Stimulated activated CD4-positive, alpha-beta T cell treated with anti-CD3 and anti-CD28 coated beads, Interleukin-15, amount 100 ng/mL, for 48 hours (primary cell): ENCODE results near the gene VAV2.

Experiments
- DNase-seq, 2 donors: peaks; one replicate each; pipeline ENCODE4 v3.0.0-alpha.2; 2020; ENCODE audit warnings: low read depth in 2 of 2

The VAV2 gene

DNA sequence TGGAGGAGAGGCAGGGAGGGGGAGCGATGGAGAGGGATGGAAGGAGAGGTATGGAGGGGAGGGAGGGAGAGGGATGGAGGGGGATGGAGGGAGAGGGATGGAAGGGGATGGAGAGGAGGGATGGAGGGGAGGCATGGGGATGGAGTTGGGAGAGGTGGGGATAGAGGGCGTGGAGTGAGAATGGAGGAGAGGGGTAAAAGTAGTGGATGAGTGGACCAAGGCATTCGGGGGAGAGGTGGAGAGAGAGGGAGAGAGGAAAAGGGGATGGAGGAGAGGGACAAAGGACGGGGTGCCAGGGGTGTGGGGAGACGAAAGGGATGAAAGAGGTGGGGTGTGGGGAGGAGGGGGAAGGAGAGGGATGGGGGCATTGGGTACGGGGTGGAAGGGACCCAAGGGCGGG is 100.4 kb downstream of the VAV2 start:
- DNase-seq, result no peak

DNA sequence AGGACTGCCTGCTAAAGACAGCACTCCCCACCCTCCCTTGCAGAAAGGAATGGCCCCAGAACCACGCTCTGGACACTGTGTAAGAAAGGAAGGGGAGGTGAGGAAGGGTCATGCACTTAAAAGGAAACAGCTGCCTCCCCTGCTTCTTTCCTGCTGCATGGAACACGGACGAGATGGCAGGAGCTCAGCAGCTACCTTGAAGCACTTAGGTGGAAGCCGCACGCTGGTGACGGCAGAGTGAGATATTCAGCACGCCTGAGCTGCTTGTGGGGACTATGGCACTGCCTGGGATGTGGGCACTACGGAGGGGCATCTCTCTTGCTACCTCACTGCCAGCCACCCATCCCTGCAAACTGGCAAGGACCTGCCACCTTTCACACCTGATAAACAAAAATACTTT is 101.5 kb downstream of the VAV2 start:
- DNase-seq, result no peak

DNA sequence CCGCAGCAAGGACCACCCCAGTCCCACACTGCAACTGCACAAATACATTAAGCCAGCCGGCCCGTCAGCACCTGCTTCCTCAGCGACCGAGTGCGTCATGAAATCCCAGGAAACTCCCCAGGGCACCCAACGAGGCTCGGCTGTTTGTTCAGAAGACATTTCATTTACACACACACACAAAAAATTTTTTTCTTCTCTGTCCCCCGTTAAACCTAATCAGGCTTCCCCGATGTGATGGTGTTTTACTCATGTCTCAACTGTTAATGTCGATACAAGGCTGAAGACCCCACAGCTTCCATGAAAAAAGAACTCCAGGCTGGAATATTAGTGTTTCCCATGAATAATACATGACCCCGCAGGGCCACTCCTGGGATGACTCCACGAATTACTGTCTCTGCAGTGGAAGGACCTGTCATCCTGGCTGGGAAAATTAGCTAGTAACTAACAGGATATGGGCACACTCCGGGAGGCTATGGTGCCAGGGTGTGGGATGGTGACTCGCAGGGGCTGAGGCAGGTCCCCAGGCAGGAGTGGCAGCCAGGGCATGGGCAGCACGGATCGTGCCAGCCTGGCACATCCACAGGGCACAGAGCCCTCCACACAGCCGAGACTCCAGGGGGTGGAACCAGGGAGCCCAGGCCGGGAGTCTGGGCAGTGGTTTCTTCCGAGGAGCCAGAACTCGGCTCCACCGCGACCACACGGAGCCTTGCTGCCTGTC is 102.4 kb downstream of the VAV2 start:
- no peak for DNase-seq

DNA sequence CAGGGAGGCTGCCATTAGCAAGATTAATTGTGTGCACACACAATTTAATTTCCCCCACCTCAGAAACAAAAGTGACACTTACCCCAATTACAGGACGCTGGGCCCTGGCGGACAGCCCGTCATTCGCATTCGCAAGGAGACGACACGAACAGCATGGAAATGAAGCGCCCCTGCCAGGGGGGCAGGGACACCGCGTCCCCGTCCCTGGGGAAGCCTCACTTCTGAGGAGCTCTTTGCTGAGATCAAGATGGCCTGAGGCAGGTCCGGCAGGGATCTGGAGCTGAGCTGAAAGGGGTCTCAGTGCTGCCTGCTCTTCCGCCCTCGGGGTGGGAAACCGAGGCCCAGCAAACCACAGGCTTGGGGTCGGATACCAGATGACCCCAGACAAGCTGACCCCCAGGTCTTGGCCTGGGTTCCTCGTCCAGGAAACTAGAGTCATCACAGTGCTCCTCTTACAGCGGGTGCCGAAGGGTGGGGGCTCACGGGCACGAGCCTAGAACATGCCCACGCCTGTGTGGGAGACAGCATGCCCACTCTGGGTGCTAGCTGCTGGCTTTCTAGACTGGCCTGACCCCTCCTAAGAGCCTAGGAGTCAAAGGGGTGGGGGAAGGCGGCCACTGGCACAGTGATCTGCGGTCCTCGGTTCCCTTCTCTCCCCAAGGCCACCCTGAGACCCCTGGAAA is 103.2 kb downstream of the VAV2 start:
- DNase-seq, result no peak

DNA sequence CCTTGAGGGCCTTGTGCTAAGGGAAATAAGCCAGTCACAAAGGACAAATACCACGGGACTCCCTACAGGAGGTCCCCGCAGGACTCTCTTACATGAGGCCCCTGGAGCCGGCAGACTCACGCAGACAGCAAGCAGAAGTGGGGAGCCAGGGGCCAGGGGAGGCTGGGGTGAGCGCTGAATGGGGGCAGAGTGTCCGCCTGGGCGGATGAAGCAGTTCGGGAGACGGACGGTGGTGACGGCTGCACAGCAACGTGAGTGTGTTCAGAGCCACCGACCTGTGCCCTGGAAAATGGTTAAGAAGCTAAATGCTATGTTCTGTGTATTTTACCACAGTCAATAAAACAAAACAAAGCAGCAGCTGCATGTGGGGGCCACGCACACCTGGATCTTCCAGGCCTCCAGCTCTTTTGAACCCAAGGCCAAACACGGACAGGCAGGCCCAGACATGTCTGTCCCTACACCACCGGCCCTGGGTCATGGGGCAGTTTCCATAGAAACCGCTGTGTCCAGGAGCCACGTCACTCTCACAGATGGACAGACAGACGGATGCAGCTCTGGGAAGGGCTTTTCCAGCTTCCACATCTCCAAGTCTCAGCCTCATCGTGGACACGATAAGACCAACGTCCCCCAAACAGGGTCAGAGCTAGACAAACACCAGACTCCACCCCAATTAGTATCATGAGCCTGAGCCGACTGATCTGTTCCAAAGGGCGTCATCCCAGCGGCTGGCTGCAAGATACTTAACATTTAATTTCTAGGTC is 103.9 kb downstream of the VAV2 start:
- DNase-seq, result no peak

DNA sequence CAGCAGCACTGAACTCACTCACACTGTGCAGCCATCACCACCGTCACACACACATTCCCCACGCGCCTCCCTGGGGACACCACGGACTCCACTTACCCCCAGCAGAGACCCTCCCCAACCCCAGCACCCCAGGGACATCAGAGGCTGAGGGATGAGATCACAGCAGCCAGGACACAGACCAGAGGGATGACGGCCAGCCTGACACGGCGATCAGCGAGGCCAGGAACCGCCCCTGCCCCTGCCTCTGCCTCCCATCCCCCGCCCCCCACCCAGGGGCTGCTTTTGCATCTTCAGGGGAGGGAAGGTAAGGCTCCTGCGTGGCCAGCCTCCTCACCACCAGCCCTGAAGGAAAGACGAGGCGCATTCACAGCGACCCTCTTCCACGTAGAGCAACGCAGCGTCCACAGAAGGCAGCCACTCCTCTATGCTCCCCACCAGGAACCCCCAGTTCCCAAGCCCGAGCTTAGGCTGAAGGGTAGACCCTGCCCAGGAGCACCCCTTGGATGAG is 104.5 kb downstream of the VAV2 start:
- no peak for DNase-seq

DNA sequence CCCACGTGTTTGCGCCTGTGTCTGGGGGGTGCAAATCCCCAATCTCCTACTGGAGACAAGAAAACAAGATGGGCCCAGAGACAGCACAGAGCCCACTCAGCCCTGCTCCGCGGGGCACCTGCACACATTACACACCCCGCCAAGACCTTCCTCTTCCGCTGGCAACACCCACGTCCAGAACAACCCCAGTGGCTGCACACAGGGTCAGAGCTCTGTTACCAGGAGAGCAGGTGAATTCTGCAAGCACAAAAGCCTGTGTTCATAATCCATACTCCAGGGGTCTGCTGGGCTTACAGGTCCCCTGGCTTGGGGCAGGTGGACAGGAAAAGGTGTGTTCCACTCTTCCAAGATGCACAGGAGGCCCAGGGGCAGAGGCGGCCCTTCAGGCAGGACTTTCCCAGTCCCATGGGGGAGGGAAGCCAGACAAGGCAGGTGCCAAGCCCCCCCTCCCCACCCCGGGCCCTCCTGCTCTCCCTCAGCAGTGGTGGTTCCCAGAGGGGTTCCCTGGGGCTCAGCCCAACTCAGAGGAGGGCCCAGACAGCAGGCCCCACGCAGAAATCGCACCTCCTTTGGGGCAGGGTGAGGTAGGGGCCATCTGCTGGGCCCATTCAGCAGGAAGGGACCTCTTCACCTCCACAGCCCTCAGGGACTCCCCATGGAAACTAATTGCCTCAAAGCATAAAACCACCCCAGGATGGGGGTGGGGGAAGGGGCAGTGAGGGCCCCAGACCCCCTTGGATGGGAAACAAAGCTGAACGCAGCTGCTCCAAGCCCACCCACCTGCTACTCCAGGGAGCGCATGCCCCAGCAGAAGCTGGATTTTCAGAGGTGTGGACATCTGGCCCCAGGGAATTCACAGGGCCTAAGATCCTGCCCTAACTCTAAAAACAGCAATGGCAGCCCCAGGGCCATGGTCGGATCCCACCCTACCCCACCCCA is 105.3 kb downstream of the VAV2 start:
- DNase-seq, result no peak

DNA sequence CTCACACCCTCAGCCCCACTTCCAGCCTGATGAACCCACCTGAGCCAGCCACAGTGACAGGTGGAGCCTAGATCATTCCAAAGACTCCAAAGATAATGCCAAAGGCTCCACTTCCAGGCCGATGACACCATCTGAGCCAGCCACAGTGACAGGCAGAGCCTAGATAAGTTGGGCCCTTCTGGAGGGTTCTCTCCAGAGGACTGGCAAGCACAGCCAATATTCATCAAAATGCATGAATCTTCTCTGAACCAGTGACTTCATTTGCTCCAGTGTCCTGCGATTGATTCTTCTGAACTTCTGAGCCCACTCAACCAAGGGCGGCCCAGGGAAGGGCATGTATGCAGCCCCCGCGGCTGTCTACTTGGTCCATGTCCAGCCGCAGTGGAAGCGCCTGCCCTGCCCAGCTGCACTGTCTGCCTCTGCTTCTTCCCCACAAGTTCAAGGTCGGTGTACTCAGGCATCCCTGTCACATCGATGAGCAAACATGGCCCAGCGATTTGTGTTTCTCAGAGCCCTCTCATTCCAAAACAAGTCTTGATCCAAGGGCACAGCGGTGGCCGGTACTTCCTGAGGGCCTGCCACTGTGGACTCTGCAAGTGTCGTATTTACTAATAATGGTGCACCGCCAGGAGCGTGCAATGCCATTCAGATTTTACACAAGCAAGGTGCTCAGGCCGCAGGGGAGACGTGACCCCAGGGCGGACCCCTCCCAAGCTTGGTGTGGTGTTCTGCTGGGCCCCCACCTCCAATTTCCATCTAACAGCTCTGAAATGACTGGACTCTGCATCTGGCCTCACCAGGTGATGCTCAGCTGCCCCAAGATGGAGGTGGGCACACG is 107.0 kb downstream of the VAV2 start:
- DNase-seq, result no peak

DNA sequence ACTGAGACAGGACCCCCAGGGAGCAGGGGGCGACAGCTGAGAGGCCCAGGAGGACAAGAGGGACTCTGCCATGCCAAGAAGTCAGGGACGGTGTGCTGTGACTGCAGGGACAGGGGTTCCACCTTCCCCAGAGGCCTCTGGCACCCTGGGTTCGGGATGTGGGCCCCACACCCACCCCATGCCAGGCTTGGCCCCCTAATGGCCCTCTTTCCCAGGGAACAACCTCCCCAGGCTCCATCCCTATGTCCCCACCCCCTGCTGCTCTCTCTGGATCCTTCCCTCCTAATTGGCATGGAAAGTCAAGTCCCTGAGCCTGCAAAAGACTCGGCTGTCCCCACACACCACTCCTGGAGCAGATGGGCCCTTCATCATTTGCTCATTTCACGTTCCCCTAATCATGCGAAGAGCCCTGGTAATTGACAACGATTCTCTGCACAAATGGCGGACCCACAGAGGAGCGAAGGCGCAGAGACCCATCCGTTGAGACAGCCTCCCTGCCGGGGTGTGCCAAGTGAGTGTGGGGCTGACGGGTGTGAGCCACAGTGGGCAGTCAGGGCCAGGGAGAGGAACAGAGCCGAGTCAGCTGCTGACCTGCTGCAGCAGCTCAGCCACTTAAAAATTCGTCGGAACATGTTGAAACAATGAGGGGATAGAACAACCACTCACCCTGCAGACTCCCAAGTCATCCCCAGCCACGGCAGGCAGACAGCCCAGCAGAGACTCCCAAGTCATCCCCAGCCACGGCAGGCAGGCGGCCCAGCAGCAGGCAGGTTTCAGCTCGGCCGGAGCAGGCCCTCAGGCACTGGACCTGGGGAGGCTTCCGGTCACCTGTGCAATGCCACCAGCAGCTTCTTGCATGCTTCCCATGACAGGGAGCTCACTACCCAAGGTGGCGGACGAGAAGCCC is 109.0 kb downstream of the VAV2 start:
- no peak for DNase-seq

DNA sequence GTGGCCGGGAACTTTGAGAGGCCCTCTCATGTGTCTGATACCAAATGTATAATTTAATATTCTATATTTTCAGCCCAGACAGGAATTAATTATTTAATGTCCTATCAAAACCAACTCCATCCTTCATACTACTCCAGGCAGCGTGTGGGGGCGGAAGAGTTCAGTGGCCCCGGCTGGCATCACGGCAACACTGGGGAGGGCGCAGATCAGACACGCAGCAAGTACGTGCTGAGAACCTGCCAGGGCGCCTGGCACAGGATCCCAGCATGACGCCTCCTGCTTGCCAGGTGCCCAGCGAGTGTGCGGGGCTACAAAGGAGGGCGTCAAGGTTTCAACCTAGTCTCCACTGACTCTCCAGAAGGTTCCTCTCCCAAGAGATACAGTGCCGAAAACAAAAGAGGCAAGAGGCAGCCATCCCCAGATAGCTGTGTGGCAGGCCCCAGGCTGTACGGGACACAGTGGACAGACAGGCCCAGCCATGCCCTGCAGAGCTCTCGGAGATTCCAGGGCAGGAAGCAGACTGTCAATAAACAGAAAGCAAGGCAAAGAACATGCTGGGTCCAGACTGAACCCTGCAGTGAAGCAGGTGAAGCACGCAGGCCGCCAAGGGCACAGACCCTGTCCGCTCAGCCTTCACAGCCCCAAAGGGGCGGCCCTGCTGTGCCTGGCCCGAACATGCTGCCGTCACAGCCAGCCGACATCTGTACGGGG is 110.3 kb downstream of the VAV2 start:
- DNase-seq, result no peak

DNA sequence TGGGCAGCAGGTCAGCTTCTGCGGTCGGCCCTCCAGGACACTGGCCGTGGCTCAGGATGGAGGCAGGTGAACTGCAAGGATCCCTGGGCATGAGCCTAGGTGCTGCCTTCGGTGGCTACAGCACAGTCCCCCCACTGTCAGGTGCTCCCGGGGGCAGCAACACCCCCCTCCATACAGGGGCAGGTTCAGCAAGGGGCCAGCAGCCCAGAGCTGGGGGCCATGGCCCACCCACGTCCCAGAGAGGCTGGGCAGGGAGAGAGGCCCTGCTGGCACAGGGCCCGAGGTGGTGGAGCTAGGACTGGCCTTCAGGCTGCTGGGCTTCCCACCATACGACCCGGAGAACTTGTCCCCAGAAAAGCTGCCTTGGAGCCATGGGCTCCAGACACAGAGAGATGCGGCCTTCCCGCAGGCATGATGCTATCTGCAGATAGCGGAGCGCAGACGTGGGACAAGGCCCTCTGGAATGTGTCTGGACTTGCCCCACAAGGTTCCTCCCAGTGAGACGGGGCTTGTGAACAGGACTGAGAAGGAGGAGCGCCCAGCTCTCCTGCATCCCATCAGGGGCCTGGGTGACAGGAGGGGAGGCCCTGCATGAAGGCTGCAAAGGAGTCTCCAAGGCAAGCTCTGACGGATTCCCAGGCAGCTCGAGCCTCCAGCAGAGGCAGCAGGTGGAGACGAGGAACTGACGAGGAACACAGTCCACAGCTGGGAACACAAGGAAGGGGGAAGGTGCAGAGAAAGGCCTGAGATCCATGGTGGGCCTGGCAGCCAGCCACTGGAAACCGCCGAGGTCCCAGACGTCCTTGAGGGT is 111.1 kb downstream of the VAV2 start:
- no peak for DNase-seq

DNA sequence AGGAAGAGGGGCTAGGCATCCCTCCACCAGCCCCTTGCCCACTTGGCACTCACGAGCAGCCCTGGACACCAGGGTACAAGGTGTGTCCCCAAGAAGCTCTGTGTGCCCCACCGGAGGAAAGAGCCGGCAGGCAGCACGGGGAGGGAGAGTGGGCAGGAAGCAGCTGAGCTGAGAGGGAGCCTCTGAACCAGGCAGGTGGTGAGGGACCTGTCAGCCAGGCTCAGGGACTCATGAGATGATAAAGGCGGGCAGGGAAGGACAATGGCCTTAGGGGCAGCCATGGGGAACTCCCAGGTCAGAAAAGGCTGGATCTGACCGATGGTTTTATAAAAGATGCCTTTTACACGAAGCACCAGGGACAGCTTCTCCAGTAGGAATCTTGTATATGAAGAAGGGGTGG is 112.0 kb downstream of the VAV2 start:
- no peak for DNase-seq

DNA sequence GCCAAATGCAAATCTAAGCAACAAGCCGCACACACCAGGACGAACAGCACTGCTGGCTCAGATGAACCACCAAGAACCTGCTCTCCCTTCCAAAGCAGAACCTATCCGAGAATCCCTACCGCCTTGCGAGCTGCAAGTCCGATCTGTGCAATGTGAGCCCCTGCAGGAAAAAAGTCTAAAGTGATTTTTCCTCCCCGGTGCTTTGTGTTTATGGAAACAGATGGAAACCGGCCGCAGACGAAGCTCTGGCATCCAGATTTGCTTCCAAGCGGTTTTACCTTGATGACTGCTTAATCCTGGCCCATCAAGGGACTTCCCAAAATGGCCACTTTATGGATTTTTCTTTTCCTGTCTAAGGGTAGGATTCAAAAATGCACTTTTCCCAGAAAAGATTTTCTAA is 112.5 kb downstream of the VAV2 start:
- DNase-seq, result no peak

DNA sequence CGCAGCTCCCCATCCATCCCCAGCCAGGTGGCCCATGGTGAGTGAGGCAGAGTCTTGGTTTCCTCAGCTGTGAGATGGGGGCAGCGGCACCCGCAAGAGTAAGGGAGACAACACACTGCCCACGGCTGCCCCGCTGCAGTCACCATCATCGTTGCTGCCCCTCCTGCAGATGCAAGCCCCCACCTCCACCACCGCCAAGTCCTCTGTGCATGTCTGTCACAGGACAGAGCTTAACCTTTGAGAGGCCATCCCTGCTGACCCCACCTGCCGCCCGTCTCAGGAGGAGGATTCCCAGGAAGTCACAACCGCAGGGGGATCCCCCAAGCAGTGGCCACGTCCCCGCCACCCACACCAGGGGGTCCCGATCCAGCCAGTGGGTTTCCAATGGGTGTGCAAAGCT is 113.7 kb downstream of the VAV2 start:
- DNase-seq, result no peak

DNA sequence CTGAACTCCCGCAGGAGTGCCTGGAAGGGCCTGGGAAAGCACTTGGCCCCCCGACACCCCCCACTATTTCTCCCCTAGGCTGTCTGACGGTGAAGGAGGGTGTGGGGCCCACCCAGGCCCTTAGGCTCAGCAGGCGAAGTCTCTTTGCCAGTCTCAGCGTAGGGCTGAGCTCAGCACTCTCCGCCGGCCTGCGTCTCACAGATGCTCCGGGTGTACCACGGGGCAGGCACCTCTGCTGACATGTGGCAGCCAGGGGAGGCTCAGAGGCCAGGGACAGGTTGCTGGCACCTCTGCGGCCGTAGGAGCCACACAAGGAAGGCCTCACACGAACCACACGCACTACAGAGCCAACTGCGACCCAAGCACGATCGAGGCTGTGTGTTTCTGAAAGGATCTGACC is 114.2 kb downstream of the VAV2 start:
- no peak for DNase-seq

DNA sequence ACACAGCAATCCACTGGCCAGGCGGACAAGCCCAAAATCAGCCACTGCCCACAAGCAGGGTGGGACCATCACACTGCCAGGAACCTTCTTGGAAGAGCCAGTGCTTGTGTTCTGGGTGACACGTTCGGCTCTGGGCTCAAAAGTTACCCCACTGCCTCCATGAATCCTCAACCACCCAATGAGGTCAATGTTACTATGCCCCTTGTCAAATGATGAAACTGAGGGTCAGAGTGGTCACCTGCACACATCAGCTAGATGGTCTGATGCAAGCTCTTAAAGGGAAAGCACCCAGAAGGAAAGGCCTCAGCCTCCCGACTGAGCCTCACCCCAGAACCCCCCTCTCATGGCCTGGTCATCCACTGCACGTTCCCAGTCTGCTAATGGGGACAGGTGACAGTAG is 114.8 kb downstream of the VAV2 start:
- no peak for DNase-seq

DNA sequence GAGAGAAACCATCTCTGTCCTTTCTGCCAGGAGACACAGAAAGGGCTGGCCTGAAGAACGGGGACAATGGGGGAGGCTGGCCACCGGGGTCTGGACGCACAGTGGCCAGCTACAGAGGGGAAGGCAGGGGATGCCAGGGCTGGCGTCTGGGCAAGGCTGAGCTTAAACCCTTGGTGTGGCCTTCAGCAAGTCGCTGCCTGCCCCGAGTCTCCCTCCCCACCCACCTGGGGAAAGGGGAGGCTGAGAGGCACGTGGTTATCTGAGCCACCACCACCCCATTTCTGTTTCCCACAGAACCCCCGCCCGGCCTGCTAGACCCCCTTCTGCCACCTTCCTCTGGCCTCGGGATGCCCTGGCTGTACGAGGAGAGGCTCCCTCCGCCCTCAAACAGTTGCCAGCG is 115.3 kb downstream of the VAV2 start:
- DNase-seq, result no peak

DNA sequence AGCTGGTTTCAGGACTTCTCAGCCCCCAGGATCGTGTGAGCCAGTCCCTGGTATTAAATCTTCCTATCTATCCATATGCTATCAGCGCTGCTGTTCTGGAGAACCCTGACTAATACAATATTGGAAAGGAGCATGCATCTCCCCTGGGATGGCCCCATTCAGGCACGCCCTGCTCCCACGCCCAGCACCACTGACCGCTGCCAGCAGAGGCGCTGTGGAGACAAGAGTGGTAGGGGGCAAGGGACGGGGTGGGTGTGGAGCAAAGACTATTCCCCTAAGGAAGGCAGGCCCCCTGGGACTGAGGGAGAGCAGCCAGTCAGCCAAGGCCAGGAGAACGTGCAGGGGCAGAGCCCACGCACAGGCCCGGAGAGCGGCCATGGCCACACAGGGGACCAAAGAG is 116.0 kb downstream of the VAV2 start:
- no peak for DNase-seq
